HAP-1 (cell line): ENCODE data around the gene KY.

Source experiments
- DNase-seq, 2 experiments: peaks; one replicate each; pipeline ENCODE4 v3.0.0-alpha.2; 2016 to 2020; ENCODE audit warnings: low spot score in 2 of 2
- H3K27me3 ChIP-seq: fragments of 250-450 bp; sonication (Bioruptor Pico); 2 replicates; pipeline ENCODE4 v1.5.1; 2020; ENCODE audit warnings: low read depth, mild to moderate bottlenecking, moderate library complexity
- H3K36me3 ChIP-seq: fragments of 250-450 bp; sonication (Bioruptor Pico); replicated peaks from 2 replicates; pipeline ENCODE4 v1.5.1; 2020; ENCODE audit warnings: mild to moderate bottlenecking
- H3K4me1 ChIP-seq: fragments of 250-450 bp; sonication (Bioruptor Pico); 2 replicates; pipeline ENCODE4 v1.5.1; 2020; ENCODE audit warnings: mild to moderate bottlenecking
- H3K4me3 ChIP-seq: fragments of 250-450 bp; sonication (Bioruptor Pico); 2 replicates; pipeline ENCODE4 v1.5.1; 2020; ENCODE audit warnings: mild to moderate bottlenecking, moderate library complexity
- H3K9me3 ChIP-seq: fragments of 250-450 bp; sonication (Bioruptor Pico); 2 replicates; pipeline ENCODE4 v1.5.1; 2020; ENCODE audit warnings: mild to moderate bottlenecking, moderate library complexity
- in situ Hi-C: fragments of 300-500 bp; cut with MboI; formaldehyde crosslinking; loops from 3 replicates; pipeline ENCODE4 v1.14.3; 2020; ENCODE audit warnings: low sequenced_read_pairs, inconsistent platforms, mixed read lengths

Gene KY

DNA sequence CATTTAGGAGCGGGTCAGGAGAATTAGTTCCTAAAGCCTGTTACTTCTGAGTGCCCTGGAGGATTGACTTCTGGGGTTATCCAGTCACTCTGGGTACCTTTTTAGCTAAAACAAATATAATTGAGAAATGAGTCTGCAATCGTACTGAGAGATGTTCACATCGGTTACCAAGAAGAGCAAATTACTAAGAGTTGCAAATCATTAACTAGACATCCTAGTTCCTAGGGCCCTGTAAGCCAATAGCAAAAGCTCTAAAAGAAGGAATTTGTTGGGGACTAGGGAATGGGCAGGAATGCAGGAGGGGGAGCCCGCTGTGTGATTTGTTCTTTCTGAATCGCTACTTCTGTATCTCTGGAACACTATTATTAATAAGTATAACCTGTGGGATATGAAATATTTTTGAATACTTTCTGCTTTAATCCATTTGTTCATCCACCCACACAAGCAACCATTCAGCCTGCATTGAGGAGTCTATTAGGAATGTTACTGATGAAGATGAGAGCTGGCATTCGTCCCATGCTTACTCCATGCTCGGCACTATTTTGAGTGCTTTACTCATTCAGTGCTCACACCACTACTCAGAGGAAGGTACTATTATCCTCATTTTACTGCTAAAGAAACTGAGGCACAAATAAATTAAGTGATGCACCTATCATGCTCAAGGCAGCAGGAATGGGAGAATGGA is 31.5 kb upstream of the KY start:
- no peaks in the 10 kb centered on the region for H3K36me3 ChIP-seq
- in situ Hi-C loops = no loop called here
- H3K9me3 ChIP-seq = no peaks in the 10 kb centered on the region
- H3K4me1 ChIP-seq = no peaks in the 10 kb centered on the region
- no peak overlapping the region for H3K4me3 ChIP-seq
- H3K27me3 ChIP-seq = no peaks in the 10 kb centered on the region
- DNase-seq = no peak

GRCh38 chr3:134681522-134681900 is 30.7 kb upstream of the KY start:
- Histone ChIP-seq H3K27me3 (no peaks in the 10 kb centered on the region), H3K4me1 (no peaks in the 10 kb centered on the region), H3K9me3 (no peaks in the 10 kb centered on the region), H3K36me3 (no peaks in the 10 kb centered on the region), H3K4me3 (no peak overlapping the region)
- DNase-seq = no peak
- in situ Hi-C loops = no loop called here

- Histone ChIP-seq H3K4me1 (no peaks in the 10 kb centered on the region), H3K4me3 (no peak overlapping the region)
- in situ Hi-C loops = no loop called here
Observed at GRCh38 chr3:134680796-134681521, 30.1 kb upstream of the KY start.

GRCh38 chr3:134677987-134678308 is 27.1 kb upstream of the KY start:
- no peaks in the 10 kb centered on the region for H3K4me1 ChIP-seq
- H3K27me3 ChIP-seq = no peaks in the 10 kb centered on the region
- in situ Hi-C loops = no loop called here
- H3K9me3 ChIP-seq = no peaks in the 10 kb centered on the region; the same call in 1 of the 2 replicates
- DNase-seq = no peak
- no peak overlapping the region for H3K4me3 ChIP-seq
- no peaks in the 10 kb centered on the region for H3K36me3 ChIP-seq

More at GRCh38 chr3:134680796-134681521, 30.1 kb upstream of the KY start:
- H3K9me3 ChIP-seq = no peaks in the 10 kb centered on the region
- no peaks in the 10 kb centered on the region for H3K27me3 ChIP-seq
- H3K36me3 ChIP-seq = no peaks in the 10 kb centered on the region
- no peak for DNase-seq

- DNase-seq = peak; percentile 14 to 69
- H3K36me3 ChIP-seq = no peaks in the 10 kb centered on the region
- H3K4me1 ChIP-seq = no peaks in the 10 kb centered on the region
- H3K4me3 ChIP-seq = no peak overlapping the region
- in situ Hi-C loops = no loop called here
- H3K27me3 ChIP-seq = no peaks in the 10 kb centered on the region
- H3K9me3 ChIP-seq = no peaks in the 10 kb centered on the region; the same call in 1 of the 2 replicates
Observed at GRCh38 chr3:134677196-134677986, 26.6 kb upstream of the KY start.

DNA sequence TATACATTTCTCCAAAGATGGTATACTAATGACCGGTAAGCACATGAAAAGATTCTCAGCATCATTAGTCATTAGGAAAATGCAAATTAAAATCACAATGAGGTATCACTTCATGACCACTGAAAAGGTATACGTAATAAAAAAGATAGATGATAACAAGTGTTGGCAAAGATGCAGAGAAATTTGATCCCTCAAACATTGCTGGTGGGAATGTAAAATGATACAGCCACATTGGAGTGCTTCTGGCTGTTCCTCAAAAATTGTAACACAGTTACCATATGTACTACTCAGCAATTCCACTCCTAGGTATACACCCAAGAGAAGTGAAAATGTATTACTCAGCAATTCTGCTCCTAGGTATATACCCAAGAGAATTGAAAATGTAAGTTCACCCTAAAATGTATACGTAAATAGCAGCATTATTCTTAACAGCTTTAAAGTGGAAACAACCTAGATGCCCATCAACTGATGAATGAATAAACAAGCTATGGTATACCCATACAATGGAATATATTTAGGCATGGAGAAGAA is 25.0 kb upstream of the KY start:
- no peak overlapping the region for H3K4me3 ChIP-seq
- no peaks in the 10 kb centered on the region for H3K36me3 ChIP-seq
- no peaks in the 10 kb centered on the region; the same call in 1 of the 2 replicates for H3K27me3 ChIP-seq
- in situ Hi-C loops = no loop called here
- no peaks in the 10 kb centered on the region; the same call in 1 of the 2 replicates for H3K9me3 ChIP-seq
- H3K4me1 ChIP-seq = no peaks in the 10 kb centered on the region
- DNase-seq = no peak

DNA sequence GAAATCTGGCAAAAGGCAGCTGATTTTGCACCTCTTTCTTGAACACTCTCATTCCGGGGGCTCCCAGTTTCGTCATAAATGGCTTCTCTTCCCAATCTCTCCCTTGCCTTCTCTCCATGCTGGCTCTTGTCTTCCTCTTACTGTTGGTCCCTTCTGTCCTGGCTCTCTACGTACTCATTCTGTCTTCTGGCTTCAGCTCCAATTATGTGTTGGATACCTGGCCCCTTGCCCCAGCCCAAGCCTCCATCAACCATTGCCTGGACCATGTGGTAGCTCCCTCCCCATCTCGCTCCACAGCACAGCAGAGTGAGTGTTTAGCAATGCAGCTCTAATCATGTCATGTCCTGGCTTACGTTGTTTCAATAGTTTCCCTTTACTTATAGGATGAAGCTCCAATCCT is 21.7 kb upstream of the KY start:
- H3K36me3 ChIP-seq = no peaks in the 10 kb centered on the region
- H3K27me3 ChIP-seq = no peaks in the 10 kb centered on the region; the same call in 1 of the 2 replicates
- no peak for DNase-seq
- in situ Hi-C loops = no loop called here
- H3K9me3 ChIP-seq = no peaks in the 10 kb centered on the region; the same call in 1 of the 2 replicates
- no peak overlapping the region for H3K4me3 ChIP-seq
- H3K4me1 ChIP-seq = no peaks in the 10 kb centered on the region

GRCh38 chr3:134667956-134668355 is 17.1 kb upstream of the KY start:
- no peaks in the 10 kb centered on the region; the same call in 1 of the 2 replicates for H3K27me3 ChIP-seq
- no peaks in the 10 kb centered on the region for H3K36me3 ChIP-seq
- no peak overlapping the region for H3K4me3 ChIP-seq
- in situ Hi-C loops = no loop called here
- no peak for DNase-seq
- no peaks in the 10 kb centered on the region for H3K4me1 ChIP-seq
- no peaks in the 10 kb centered on the region for H3K9me3 ChIP-seq

DNA sequence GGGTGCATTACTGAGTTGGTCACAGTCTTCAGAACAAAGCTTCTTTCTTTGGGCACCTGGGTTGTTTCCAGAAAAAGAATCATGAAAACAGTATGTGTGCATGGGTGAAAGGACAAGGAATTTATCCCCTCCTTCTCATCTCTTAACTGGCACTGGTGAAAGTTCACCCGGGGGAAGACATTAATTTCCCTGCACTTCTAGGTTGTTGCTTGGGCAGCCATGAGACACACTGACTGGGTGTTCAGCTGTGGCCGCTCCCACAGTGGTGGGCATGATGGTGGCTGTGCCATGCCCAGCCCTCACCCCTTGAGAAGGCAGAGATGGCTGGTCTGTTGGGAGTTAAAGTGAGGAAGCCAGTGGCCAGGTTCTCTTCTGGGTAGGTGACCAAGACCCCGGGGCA is 16.6 kb upstream of the KY start:
- Histone ChIP-seq H3K9me3 (no peaks in the 10 kb centered on the region), H3K36me3 (no peaks in the 10 kb centered on the region), H3K4me1 (no peaks in the 10 kb centered on the region), H3K4me3 (no peak overlapping the region), H3K27me3 (no peaks in the 10 kb centered on the region; the same call in 1 of the 2 replicates)
- in situ Hi-C loops = no loop called here
- no peak for DNase-seq

GRCh38 chr3:134666885-134667284 is 16.1 kb upstream of the KY start:
- in situ Hi-C loops = no loop called here

DNA sequence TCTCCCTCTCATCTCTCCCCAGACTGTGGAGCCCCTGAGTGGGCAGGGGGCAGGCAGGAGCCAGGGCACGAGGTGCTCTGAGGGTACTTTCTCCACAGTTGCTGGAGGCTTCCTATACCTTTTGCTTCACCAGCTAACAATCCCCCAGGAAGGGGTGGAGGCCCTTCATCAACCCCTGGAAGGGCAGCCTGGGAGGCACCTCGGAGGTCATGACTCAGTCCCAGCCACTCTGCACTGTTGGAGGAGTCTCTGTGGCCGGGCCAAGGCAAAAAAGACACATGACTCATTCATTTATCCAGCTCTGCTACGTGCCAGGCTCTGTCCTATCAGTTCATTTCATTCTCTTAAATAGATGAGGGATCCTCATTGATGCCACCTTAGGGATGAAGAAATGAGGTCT is 15.6 kb upstream of the KY start:
- no peaks in the 10 kb centered on the region for H3K4me1 ChIP-seq
- H3K9me3 ChIP-seq = no peaks in the 10 kb centered on the region
- no peak for DNase-seq
- in situ Hi-C loops = no loop called here
- no peaks in the 10 kb centered on the region for H3K36me3 ChIP-seq
- no peak overlapping the region for H3K4me3 ChIP-seq
- no peaks in the 10 kb centered on the region for H3K27me3 ChIP-seq

More at GRCh38 chr3:134666885-134667284, 16.1 kb upstream of the KY start:
- Histone ChIP-seq H3K36me3 (no peaks in the 10 kb centered on the region), H3K4me3 (no peak overlapping the region), H3K27me3 (no peaks in the 10 kb centered on the region), H3K4me1 (no peaks in the 10 kb centered on the region), H3K9me3 (no peaks in the 10 kb centered on the region)
- no peak for DNase-seq

- Histone ChIP-seq H3K36me3 (no peaks in the 10 kb centered on the region), H3K9me3 (no peaks in the 10 kb centered on the region), H3K4me1 (no peaks in the 10 kb centered on the region), H3K4me3 (no peak overlapping the region), H3K27me3 (no peaks in the 10 kb centered on the region)
- no peak for DNase-seq
- in situ Hi-C loops = no loop called here
Observed at GRCh38 chr3:134666052-134666451, 15.2 kb upstream of the KY start.

- H3K27me3 ChIP-seq = no peaks in the 10 kb centered on the region
- in situ Hi-C loops = no loop called here
- no peak for DNase-seq
Observed at GRCh38 chr3:134665243-134665642, 14.4 kb upstream of the KY start.

More at GRCh38 chr3:134665243-134665642, 14.4 kb upstream of the KY start:
- Histone ChIP-seq H3K4me1 (no peaks in the 10 kb centered on the region), H3K4me3 (no peak overlapping the region), H3K9me3 (no peaks in the 10 kb centered on the region), H3K36me3 (no peaks in the 10 kb centered on the region)
